ENCODE results near the gene MCMBP.

Gene MCMBP

GRCh38 chr10:119786117-119786769, 86.4 kb downstream of the MCMBP start:
- DNase-seq (ENCODE audit: extremely low read depth in 1 of 2, low read depth in 1 of 2): no peak

- DNase-seq (ENCODE audit: extremely low read depth in 1 of 2, low read depth in 1 of 2): no peak
Measured at GRCh38 chr10:119784340-119785067, 88.1 kb downstream of the MCMBP start.

- DNase-seq (ENCODE audit: extremely low read depth in 1 of 2, low read depth in 1 of 2): no peak
Measured at GRCh38 chr10:119783665-119784027, 89.0 kb downstream of the MCMBP start.

DNA sequence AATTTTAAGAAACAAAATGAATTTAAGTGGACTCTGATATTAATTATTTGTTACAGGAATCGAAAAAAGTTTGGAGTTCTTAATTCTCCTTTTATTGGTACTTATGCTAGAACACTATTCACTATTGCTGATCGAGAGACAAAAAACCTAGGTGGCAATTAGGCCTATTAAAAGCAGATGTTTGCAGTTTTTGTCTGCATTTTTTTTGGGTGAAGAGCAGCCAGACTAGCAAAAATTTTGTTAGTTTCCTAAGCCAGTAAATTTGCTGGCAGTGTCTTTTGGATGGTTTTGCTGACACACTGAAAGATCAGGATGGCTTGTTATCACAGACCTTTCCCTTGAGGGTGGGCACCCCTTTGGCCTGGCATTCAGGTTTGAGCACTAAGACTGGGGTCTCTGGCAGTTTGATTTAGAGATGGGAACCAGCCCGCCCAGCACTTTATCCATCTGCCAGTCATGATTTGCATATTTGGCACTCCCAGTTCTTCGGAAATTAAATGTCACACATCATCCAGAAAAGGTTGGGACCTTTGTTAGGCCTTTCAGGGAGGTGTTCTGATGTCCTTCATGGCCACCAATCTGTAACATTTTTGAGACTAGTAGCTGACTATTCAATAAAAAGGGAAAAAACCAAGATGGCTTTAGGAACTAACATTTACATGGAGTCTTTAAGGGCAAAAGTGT, 89.5 kb downstream of the MCMBP start:
- no peak for DNase-seq (ENCODE audit: extremely low read depth in 1 of 2, low read depth in 1 of 2)

GRCh38 chr10:119781498-119781897, 91.1 kb downstream of the MCMBP start:
- no peak for DNase-seq (ENCODE audit: extremely low read depth in 1 of 2, low read depth in 1 of 2)

DNA sequence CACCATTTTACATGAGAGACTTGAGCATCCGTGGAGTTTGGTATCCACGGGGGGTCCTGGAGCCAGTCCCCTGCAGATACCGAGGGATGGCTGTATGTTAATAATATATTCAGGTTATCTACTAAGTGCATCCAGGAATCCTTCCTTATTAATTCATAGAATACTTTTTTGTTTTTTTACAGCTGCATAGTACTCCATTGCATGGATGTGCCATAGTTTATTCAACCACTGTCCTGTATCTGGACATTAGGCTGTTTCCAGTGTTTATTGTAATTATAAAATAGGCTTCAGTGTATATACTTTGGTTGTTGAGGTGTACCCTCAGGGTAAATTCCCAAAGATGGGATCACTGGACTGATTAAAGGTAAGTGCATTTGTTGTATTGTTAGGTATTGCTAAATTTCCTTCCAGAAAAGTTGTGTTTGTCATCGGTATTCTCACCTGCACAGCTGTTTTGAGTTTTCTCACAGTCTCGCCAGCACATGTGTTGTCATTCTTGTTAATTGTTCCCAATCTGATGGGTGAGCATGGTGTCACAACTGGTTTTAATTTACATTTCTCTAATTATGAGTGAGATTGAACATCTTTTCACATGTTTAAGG, 91.7 kb downstream of the MCMBP start:
- no peak for DNase-seq (ENCODE audit: extremely low read depth in 1 of 2, low read depth in 1 of 2)
